ENCODE measurements around the gene BCL2L12.

Gene BCL2L12

DNA sequence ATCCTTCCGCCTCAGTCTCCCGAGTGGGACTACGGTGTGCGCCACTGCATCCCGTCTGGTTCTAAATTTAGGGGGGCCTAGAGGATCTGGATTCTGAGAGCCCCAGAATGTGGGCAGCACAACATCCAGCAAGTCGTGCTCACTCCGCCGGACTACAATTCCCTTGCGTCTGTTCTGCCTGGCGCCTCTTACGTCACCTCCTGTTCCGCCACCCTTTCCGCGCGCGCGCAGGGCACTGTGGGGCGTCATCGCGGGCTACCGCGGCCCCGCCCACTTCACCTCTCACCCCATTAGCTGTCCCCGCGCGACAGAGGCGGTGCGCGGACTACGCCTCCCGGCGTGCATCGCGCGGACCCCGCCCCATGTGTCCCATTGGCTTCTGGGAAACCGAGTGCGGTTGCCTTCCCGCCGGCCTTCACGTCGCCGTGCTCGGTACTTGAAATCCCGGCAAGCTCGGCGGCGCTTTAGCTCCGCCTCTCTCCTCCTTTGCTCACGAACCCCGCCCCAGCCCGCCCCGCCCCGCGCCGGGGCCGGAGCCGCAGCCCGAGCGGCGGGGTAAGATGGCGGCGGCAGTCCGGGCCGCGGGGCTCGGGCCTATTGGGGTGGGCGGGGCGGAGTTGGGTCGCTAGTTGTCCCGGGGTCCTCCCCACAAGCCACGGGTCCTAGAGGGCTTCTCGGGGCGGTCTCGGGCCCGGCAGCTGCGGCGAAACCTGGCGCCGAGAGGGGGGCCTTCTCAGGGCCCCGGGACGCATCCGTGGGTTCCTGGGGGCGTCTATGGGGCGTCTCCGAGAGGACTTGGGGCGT is 23.8 kb upstream of the BCL2L12 start, which contains the start of gene SCAF1:
Gene SCAF1 (plus strand): TSS at position 522 of the 804 bp plus-strand sequence. CDS start 2,818 bp downstream, outside the sequence.
- Mint-ChIP-seq H3K27me3 (ENCODE audit: low read depth, poor library complexity) (no peaks in the 10 kb centered on the region), H3K9me3 (no peaks in the 10 kb centered on the region), H3K4me1 (peaks cover 83% of the 10 kb centered on the region), H3K36me3 (ENCODE audit: low read depth) (peaks cover 15% of the 10 kb centered on the region), H3K4me3 (peak within 1 kb of the TSS; percentile 99), H3K27ac (peak within 1 kb of the TSS; percentile 100)
- TF ChIP-seq CTCF (IDR thresholded peaks at IDR 0.05), result no peak
- peak; percentile 98 for DNase-seq

GRCh38 chr19:49642492-49643035 is 23.2 kb upstream of the BCL2L12 start:
- no peaks in the 10 kb centered on the region for H3K9me3 Mint-ChIP-seq
- H3K27me3 Mint-ChIP-seq (ENCODE audit: low read depth, poor library complexity), result no peaks in the 10 kb centered on the region
- peak overlapping the region; percentile 99 for H3K4me3 Mint-ChIP-seq
- no peak for TF ChIP-seq CTCF (IDR thresholded peaks at IDR 0.05)
- H3K27ac Mint-ChIP-seq, result peak overlapping the region; percentile 95
- H3K36me3 Mint-ChIP-seq (ENCODE audit: low read depth), result peaks cover 21% of the 10 kb centered on the region
- DNase-seq, result no peak
- H3K4me1 Mint-ChIP-seq, result peaks cover 82% of the 10 kb centered on the region

DNA sequence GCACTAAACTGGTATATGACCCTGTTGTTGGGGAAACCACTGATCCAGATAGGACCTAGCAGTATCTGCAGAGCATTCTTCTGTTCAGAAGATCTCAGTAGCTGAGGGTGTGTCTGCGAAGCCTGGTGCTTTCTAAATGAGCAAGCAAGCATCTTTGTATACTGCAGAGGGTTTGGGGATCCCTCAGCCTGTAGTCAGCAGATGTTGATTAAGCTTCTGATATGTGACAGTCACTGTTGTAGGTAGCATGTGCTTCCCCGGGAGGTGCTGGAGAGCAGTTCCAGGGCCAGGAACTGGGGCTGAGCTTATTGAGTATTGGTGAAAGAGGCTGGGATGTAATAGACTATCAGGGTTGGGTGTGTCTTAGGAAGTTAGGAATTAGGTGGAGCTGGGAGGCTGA is 22.3 kb upstream of the BCL2L12 start:
- no peak for DNase-seq
- Mint-ChIP-seq H3K27ac (peak overlapping the region; percentile 62), H3K9me3 (no peaks in the 10 kb centered on the region), H3K4me1 (peaks cover 73% of the 10 kb centered on the region), H3K27me3 (ENCODE audit: low read depth, poor library complexity) (no peaks in the 10 kb centered on the region), H3K4me3 (peak overlapping the region; percentile 99), H3K36me3 (ENCODE audit: low read depth) (peaks cover 21% of the 10 kb centered on the region)
- no peak for TF ChIP-seq CTCF (IDR thresholded peaks at IDR 0.05)

GRCh38 chr19:49645592-49645991 is 20.1 kb upstream of the BCL2L12 start:
- H3K27me3 Mint-ChIP-seq (ENCODE audit: low read depth, poor library complexity), result no peaks in the 10 kb centered on the region
- peak overlapping the region; percentile 45 for H3K27ac Mint-ChIP-seq
- no peak for DNase-seq
- H3K9me3 Mint-ChIP-seq, result no peaks in the 10 kb centered on the region
- peaks cover 35% of the 10 kb centered on the region for H3K36me3 Mint-ChIP-seq (ENCODE audit: low read depth)
- peaks cover 58% of the 10 kb centered on the region for H3K4me1 Mint-ChIP-seq
- H3K4me3 Mint-ChIP-seq, result no peak overlapping the region
- TF ChIP-seq CTCF (IDR thresholded peaks at IDR 0.05), result no peak

GRCh38 chr19:49645995-49646394 is 19.7 kb upstream of the BCL2L12 start:
- Mint-ChIP-seq H3K9me3 (no peaks in the 10 kb centered on the region), H3K4me3 (no peak overlapping the region), H3K27ac (peak overlapping the region; percentile 68), H3K4me1 (peaks cover 54% of the 10 kb centered on the region), H3K27me3 (ENCODE audit: low read depth, poor library complexity) (no peaks in the 10 kb centered on the region), H3K36me3 (ENCODE audit: low read depth) (peaks cover 37% of the 10 kb centered on the region)
- DNase-seq, result no peak
- TF ChIP-seq CTCF (IDR thresholded peaks at IDR 0.05), result no peak

Data from nephron progenitor cell (in vitro differentiated cells).